ENCODE data around the gene ZNF667.

The ZNF667 gene

DNA sequence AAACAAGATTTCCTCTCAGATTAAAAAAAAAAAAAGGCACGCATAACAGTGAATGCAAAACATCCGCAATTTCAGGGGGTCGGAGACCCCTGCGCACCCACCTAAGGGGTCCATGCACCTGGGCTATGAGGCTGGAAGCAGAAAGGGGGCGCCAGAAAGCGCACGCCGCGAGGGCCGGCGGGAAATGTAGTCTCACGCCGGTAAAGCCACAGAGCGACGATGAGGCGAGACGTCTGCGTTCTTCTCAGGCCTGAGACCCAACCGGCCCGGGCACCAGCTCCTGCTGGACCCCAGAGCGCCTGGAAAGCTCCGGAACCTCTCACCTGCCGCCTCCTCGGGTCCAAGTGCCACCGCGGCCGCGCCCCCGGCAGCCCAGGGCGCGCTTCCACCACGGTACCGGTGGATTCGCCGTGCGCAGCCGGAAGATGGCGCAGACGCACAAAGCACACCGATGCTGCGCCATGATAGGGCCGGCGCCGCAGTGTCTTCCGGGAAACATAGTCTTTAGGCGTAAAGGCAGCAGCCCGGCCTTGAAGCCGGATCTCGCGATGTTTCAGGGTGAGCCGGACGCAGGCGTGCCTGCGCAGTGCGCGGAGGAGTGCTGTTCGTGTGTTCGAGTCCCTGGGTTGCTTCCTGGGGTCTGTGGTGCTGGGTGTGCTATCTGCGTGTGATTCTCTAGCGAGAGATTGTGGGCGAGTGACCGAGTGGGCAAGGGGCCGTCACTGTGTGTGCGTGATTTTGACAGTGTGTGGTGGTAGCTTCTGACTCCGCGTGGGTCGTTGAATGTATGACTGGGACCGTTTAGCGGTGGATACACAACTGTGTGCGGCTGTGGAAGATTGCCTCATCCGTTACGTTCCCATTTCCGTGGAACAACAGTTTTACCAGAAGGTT is 83.8 kb downstream of the ZNF667 start, which contains the start of gene ZNF582:
Gene ZNF582, minus strand, starts transcription at position 416 of the 894 bp plus-strand sequence. CDS start 1,782 bp downstream, outside the sequence.
- peak; percentile 87 for DNase-seq (ENCODE audit: low read depth)

Measured in T follicular helper cell (primary cell).